ENCODE measurements around the gene PNMA8C. TPM values are rescaled to one million over a fixed set of nuclear protein-coding genes. Genes with fewer than 3 reads are reported as not detected.
"Not testable (repeated sequence)": the region's sequence is repeated elsewhere in the genome, so short reads cannot be mapped to it uniquely, and the experiment has no call there.

Gene PNMA8C
- total RNA-seq, 1 experiment from 2014 or later, result not detected

DNA sequence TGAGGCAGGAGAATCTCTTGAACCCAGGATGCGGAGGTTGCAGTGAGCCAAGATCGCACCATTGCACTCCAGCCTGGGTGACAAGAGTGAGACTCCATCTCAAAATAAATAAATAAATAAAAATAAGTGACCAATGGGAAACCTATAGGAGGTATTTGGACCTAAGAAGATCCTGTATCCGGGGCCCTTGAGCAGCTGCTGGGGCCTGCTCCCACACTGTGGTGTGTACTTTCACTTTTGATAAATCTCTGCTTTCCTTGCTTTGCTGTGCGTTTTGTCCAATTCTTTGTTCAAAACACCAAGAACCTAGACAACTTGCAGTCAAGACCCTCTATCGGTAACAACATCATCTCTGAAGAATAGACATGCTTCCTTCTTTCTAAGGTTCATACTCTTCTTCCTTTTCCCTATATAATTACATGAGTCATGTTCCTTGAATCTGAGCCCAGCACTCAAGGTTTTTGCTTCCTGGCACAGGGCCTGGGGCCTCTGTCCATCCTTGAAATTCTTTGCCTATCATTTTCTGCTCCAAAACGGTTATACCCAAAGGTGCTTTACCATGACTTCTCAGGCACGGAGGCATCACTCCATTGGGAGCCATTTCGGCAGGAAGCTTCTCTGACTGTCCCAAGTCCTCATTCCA lies 14.2 kb upstream of the PNMA8C start:
- TF ChIP-seq, protein P1, sequence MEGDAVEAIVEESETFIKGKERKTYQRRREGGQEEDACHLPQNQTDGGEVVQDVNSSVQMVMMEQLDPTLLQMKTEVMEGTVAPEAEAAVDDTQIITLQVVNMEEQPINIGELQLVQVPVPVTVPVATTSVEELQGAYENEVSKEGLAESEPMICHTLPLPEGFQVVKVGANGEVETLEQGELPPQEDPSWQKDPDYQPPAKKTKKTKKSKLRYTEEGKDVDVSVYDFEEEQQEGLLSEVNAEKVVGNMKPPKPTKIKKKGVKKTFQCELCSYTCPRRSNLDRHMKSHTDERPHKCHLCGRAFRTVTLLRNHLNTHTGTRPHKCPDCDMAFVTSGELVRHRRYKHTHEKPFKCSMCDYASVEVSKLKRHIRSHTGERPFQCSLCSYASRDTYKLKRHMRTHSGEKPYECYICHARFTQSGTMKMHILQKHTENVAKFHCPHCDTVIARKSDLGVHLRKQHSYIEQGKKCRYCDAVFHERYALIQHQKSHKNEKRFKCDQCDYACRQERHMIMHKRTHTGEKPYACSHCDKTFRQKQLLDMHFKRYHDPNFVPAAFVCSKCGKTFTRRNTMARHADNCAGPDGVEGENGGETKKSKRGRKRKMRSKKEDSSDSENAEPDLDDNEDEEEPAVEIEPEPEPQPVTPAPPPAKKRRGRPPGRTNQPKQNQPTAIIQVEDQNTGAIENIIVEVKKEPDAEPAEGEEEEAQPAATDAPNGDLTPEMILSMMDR (IDR thresholded peaks at IDR 0.05; ENCODE audit: unreplicated experiment), result no peak
- CTCF ChIA-PET, result no interaction called here
- peak; percentile 35 for DNase-seq
- Mint-ChIP-seq H3K27me3 (ENCODE audit: unreplicated experiment) (peaks cover 18% of the 10 kb centered on the region), H3K36me3 (ENCODE audit: insufficient read depth, unreplicated experiment) (no peaks in the 10 kb centered on the region), H3K27ac (ENCODE audit: unreplicated experiment) (no peak overlapping the region), H3K4me1 (ENCODE audit: low read depth, unreplicated experiment) (peaks cover 10% of the 10 kb centered on the region), H3K4me3 (ENCODE audit: low read depth, unreplicated experiment) (no peak overlapping the region), H3K9me3 (ENCODE audit: low read depth, unreplicated experiment) (no peaks in the 10 kb centered on the region)
- intact Hi-C loops (cut with micrococcal nuclease; ENCODE audit: unreplicated experiment), result no loop called here
- no TSS peak for BruUV-seq (replicated peaks)

DNA sequence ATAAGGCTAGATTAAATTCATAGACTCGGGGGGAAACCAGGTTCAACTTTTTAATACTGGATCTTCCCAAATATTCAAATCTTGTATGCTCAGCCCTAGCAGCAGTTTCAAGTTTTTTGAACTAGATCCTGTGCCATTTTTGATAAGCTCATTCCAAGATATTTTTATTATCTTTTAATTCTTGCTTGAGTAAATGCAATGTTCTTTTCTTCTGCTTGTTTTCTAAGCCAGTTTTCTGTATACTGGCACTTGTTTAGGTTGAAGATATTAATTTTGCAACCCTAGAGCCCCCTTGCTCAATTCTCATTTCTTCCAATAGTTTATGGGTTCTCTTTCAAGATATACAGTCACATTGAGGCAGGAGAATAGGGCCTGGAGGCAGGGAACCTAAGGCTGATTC lies 13.1 kb upstream of the PNMA8C start:
- Mint-ChIP-seq H3K27me3 (ENCODE audit: unreplicated experiment) (peaks cover 16% of the 10 kb centered on the region), H3K4me3 (ENCODE audit: low read depth, unreplicated experiment) (no peak overlapping the region), H3K4me1 (ENCODE audit: low read depth, unreplicated experiment) (peaks cover 10% of the 10 kb centered on the region), H3K9me3 (ENCODE audit: low read depth, unreplicated experiment) (no peaks in the 10 kb centered on the region), H3K27ac (ENCODE audit: unreplicated experiment) (no peak overlapping the region), H3K36me3 (ENCODE audit: insufficient read depth, unreplicated experiment) (no peaks in the 10 kb centered on the region)
- intact Hi-C loops (cut with micrococcal nuclease; ENCODE audit: unreplicated experiment), result no loop called here
- CTCF ChIA-PET, result no interaction called here
- DNase-seq, result no peak
- no TSS peak for BruUV-seq (replicated peaks)
- TF ChIP-seq, protein P1 (IDR thresholded peaks at IDR 0.05; ENCODE audit: unreplicated experiment), result no peak

DNA sequence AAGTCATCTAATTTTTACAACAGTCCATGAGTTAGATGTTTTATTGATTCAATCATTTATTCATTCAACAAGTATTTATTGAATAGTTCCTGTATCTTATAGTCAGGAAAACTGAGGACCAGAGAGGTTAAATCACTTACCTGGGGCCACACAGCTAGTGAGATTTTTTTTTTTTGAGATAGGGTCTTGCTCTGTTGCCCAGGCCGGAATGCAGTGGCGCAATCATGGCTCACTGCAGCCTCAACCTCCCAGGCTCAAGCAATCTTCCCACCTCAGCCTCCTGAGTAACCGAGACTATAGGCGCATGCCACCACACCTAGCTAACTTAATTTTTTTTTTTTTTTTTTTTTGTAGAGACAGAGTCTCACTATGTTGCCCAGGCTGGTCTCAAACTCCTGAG lies 7.0 kb upstream of the PNMA8C start:
- intact Hi-C loops (cut with micrococcal nuclease; ENCODE audit: unreplicated experiment); H3K27ac Mint-ChIP-seq (ENCODE audit: unreplicated experiment); BruUV-seq (replicated peaks); H3K4me1 Mint-ChIP-seq (ENCODE audit: low read depth, unreplicated experiment); DNase-seq; H3K9me3 Mint-ChIP-seq (ENCODE audit: low read depth, unreplicated experiment); H3K36me3 Mint-ChIP-seq (ENCODE audit: insufficient read depth, unreplicated experiment); H3K4me3 Mint-ChIP-seq (ENCODE audit: low read depth, unreplicated experiment): not testable (repeated sequence)
- H3K27me3 Mint-ChIP-seq (ENCODE audit: unreplicated experiment), result peaks cover 23% of the 10 kb centered on the region
- CTCF ChIA-PET, result interaction anchor here (0.6 kb wide), 2 partner anchors 10 to 27 kb away, joined by 3 to 4 read pairs; no protein-coding TSS in a partner anchor

DNA sequence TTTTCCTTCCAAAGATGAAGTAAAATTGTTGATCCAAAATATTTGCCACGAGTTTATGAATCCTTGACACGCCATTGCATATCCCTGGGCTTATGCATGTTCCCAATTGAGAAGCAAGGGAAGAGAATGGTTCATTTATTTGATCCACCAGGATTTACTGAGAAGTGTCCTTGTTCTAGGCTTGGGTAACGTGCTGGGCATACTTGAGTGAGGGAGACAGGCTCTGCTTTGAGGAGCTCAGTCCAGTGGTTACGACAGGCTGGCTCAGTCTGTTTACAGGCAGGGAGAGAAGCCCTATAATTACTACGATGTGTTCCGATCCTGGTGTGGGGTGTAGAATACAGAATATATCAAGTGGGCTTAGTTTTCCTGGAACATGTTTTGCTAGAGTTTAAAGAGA lies 6.3 kb upstream of the PNMA8C start:
- intact Hi-C loops (cut with micrococcal nuclease; ENCODE audit: unreplicated experiment), result no loop called here
- DNase-seq, result no peak
- no peaks in the 10 kb centered on the region for H3K9me3 Mint-ChIP-seq (ENCODE audit: low read depth, unreplicated experiment)
- no peak overlapping the region for H3K27ac Mint-ChIP-seq (ENCODE audit: unreplicated experiment)
- CTCF ChIA-PET, result no interaction called here
- no peaks in the 10 kb centered on the region for H3K4me1 Mint-ChIP-seq (ENCODE audit: low read depth, unreplicated experiment)
- BruUV-seq (replicated peaks), result no TSS peak
- no peaks in the 10 kb centered on the region for H3K36me3 Mint-ChIP-seq (ENCODE audit: insufficient read depth, unreplicated experiment)
- peaks cover 30% of the 10 kb centered on the region for H3K27me3 Mint-ChIP-seq (ENCODE audit: unreplicated experiment)
- no peak overlapping the region for H3K4me3 Mint-ChIP-seq (ENCODE audit: low read depth, unreplicated experiment)
- TF ChIP-seq, protein P1 (IDR thresholded peaks at IDR 0.05; ENCODE audit: unreplicated experiment), result no peak

DNA sequence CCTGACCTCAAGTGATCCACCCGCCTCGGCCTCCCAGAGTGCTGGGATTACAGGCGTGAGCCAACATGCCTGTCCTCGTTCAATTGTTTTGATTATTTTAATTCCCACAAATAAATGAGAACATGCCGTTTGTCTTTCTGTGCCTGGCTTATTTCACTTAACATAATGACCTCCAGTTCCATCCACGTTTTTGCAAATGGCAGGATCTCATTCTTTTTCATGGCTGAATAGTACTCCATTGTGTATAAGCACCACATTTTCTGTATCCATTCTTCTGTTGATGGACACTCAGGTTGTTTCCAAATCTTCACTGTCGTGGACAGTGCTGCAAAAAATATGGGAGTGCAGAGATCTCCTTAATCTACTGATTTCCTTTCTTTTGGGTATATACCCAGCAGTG lies 4.7 kb upstream of the PNMA8C start:
- H3K27ac Mint-ChIP-seq (ENCODE audit: unreplicated experiment); DNase-seq; BruUV-seq (replicated peaks); H3K9me3 Mint-ChIP-seq (ENCODE audit: low read depth, unreplicated experiment); H3K4me1 Mint-ChIP-seq (ENCODE audit: low read depth, unreplicated experiment); H3K36me3 Mint-ChIP-seq (ENCODE audit: insufficient read depth, unreplicated experiment); H3K4me3 Mint-ChIP-seq (ENCODE audit: low read depth, unreplicated experiment); intact Hi-C loops (cut with micrococcal nuclease; ENCODE audit: unreplicated experiment); CTCF ChIA-PET: not testable (repeated sequence)
- peaks cover 45% of the 10 kb centered on the region for H3K27me3 Mint-ChIP-seq (ENCODE audit: unreplicated experiment)

Measured in Calu3 (cell line).